GM21619 (cell line): ENCODE data around the gene ASPDH.
"Not testable (repeated sequence)": the region's sequence is repeated elsewhere in the genome, so short reads cannot be mapped to it uniquely, and the experiment has no call there.

Source experiments
- ATAC-seq: cut with Tn5 transposase; IDR thresholded peaks from one replicate; pipeline ENCODE4 v1.9.1; 2021; ENCODE audit not compliant: unreplicated experiment

The ASPDH gene

GRCh38 chr19:50480281-50481111 lies 33.2 kb downstream of the ASPDH start:
- ATAC-seq: no peak

- no peak for ATAC-seq
Observed at GRCh38 chr19:50479761-50480251, 33.9 kb downstream of the ASPDH start.

GRCh38 chr19:50478901-50479715 lies 34.6 kb downstream of the ASPDH start:
- no peak for ATAC-seq

- no peak for ATAC-seq
Observed at GRCh38 chr19:50477751-50478515, 35.8 kb downstream of the ASPDH start.

- no peak for ATAC-seq
Observed at GRCh38 chr19:50476907-50477238, 36.8 kb downstream of the ASPDH start.

GRCh38 chr19:50476224-50476906 lies 37.3 kb downstream of the ASPDH start, which contains the start of the genes EMC10 and GARIN5A:
Gene EMC10, plus strand, starts transcription at chr19:50476507. Its CDS starts 38 bp downstream, at chr19:50476545.
Gene GARIN5A, minus strand, starts transcription at chr19:50476848. Its CDS starts 460 bp downstream, at chr19:50476388.
- ATAC-seq: peak; percentile 72

GRCh38 chr19:50475736-50476223 lies 37.9 kb downstream of the ASPDH start:
- ATAC-seq: peak; percentile 11

GRCh38 chr19:50475101-50475568 lies 38.6 kb downstream of the ASPDH start:
- no peak for ATAC-seq

- not testable (repeated sequence) for ATAC-seq
Observed at GRCh38 chr19:50473336-50473735, 40.4 kb downstream of the ASPDH start.

GRCh38 chr19:50468818-50469217 lies 44.9 kb downstream of the ASPDH start:
- no peak for ATAC-seq

- no peak for ATAC-seq
Observed at GRCh38 chr19:50467566-50467965, 46.1 kb downstream of the ASPDH start.

- no peak for ATAC-seq
Observed at GRCh38 chr19:50466706-50467039, 47.0 kb downstream of the ASPDH start.

GRCh38 chr19:50465986-50466705 lies 47.6 kb downstream of the ASPDH start:
- ATAC-seq: no peak

- no peak for ATAC-seq
Observed at GRCh38 chr19:50465000-50465399, 48.7 kb downstream of the ASPDH start.

- ATAC-seq: no peak
Observed at GRCh38 chr19:50464348-50464747, 49.4 kb downstream of the ASPDH start.

- ATAC-seq: no peak
Observed at GRCh38 chr19:50462970-50463369, 50.7 kb downstream of the ASPDH start.
